Glutamatergic neuron (in vitro differentiated cells): ENCODE data around the gene ASCC2. TPM values are rescaled to one million over a fixed set of nuclear protein-coding genes. Genes with fewer than 3 reads are reported as not detected.

Experiments
- DNase-seq: peaks from one replicate; pipeline ENCODE4 v3.0.0; 2022
- H3K27ac Mint-ChIP-seq: one replicate; pipeline ENCODE4 v1.8.0; 2020; ENCODE audit warnings: mild to moderate bottlenecking, mixed read lengths, inconsistent platforms; ENCODE audit not compliant: unreplicated experiment
- H3K27me3 Mint-ChIP-seq: one replicate; pipeline ENCODE4 v1.8.0; 2020; ENCODE audit warnings: mild to moderate bottlenecking, moderate library complexity, mixed read lengths, inconsistent platforms; ENCODE audit not compliant: unreplicated experiment
- H3K36me3 Mint-ChIP-seq: one replicate; pipeline ENCODE4 v1.8.0; 2020; ENCODE audit warnings: mild to moderate bottlenecking, mixed read lengths, inconsistent platforms; ENCODE audit not compliant: unreplicated experiment
- H3K4me1 Mint-ChIP-seq: one replicate; pipeline ENCODE4 v1.8.0; 2020; ENCODE audit warnings: mild to moderate bottlenecking, low read depth, mixed read lengths, inconsistent platforms; ENCODE audit not compliant: unreplicated experiment
- H3K4me3 Mint-ChIP-seq: one replicate; pipeline ENCODE4 v1.8.0; 2020; ENCODE audit warnings: mild to moderate bottlenecking, mixed read lengths, inconsistent platforms; ENCODE audit not compliant: unreplicated experiment
- H3K9me3 Mint-ChIP-seq: one replicate; pipeline ENCODE4 v1.8.0; 2020; ENCODE audit warnings: mild to moderate bottlenecking, moderate library complexity, mixed read lengths, inconsistent platforms; ENCODE audit not compliant: unreplicated experiment
- CTCF ChIP-seq: fragments of 200-600 bp; sonication (generic); IDR thresholded peaks from one replicate; pipeline ENCODE4 v1.5.0; 2021; ENCODE audit not compliant: partially characterized antibody, unreplicated experiment
- total RNA-seq: library from RNA; stranded (reverse); fragmentation: NEBNext Ultra II Directional; extraction: Animal tissue kit (Norgen Biotek cat#: 25700); gene quantifications from one replicate; pipeline ENCODE4 v1.2.1, GENCODE V29; 2021; ENCODE audit not compliant: unreplicated experiment

The ASCC2 gene
- total RNA-seq, 1 donor from 2014 or later: 67.8 TPM

DNA sequence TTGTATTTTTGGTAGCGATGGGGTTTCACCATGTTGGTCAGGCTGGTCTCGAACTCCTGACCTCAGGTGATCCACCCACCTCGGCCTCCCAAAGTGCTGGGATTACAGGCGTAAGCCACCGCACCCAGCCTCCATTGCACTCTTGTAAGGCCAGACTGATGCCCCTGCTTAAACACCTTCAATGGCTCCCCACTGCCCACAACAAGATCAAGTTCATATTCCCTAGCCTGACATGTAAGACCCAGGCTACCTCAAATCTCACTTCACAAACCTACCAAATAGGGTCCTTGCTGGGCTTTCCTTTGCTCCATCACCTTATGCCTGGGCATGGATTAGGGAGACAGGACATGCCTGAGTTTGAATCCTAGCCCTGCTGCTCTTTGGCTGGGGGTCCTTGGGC is 57.9 kb downstream of the ASCC2 start:
- Mint-ChIP-seq H3K36me3 (no peaks in the 10 kb centered on the region), H3K27ac (no peak overlapping the region), H3K4me1 (peaks cover 24% of the 10 kb centered on the region), H3K4me3 (no peak overlapping the region), H3K27me3 (peaks cover 4% of the 10 kb centered on the region), H3K9me3 (peaks cover 2% of the 10 kb centered on the region)
- TF ChIP-seq CTCF: no peak
- no peak for DNase-seq

- H3K9me3 Mint-ChIP-seq: peaks cover 4% of the 10 kb centered on the region
- peaks cover 2% of the 10 kb centered on the region for H3K27me3 Mint-ChIP-seq
- H3K27ac Mint-ChIP-seq: no peak overlapping the region
- DNase-seq: no peak
- no peak overlapping the region for H3K4me3 Mint-ChIP-seq
- no peaks in the 10 kb centered on the region for H3K36me3 Mint-ChIP-seq
- TF ChIP-seq CTCF: no peak
- H3K4me1 Mint-ChIP-seq: peaks cover 5% of the 10 kb centered on the region
These were observed 64.8 kb downstream of the ASCC2 start for GRCh38 chr22:29773233-29773632.

- Mint-ChIP-seq H3K9me3 (peaks cover 4% of the 10 kb centered on the region), H3K4me1 (peaks cover 8% of the 10 kb centered on the region), H3K27me3 (peaks cover 5% of the 10 kb centered on the region), H3K36me3 (no peaks in the 10 kb centered on the region), H3K4me3 (no peak overlapping the region), H3K27ac (peak overlapping the region; percentile 62)
- DNase-seq: peak; percentile 31
- TF ChIP-seq CTCF: no peak
These were observed 65.9 kb downstream of the ASCC2 start for GRCh38 chr22:29772170-29772641.

- Mint-ChIP-seq H3K36me3 (no peaks in the 10 kb centered on the region), H3K27ac (no peak overlapping the region), H3K9me3 (peaks cover 6% of the 10 kb centered on the region), H3K27me3 (peaks cover 5% of the 10 kb centered on the region), H3K4me1 (peaks cover 14% of the 10 kb centered on the region), H3K4me3 (no peak overlapping the region)
- DNase-seq: no peak
- TF ChIP-seq CTCF: no peak
These were observed 68.3 kb downstream of the ASCC2 start for GRCh38 chr22:29769723-29770321.

GRCh38 chr22:29768052-29768693 is 69.9 kb downstream of the ASCC2 start:
- Mint-ChIP-seq H3K9me3 (peaks cover 6% of the 10 kb centered on the region), H3K4me3 (peak overlapping the region; percentile 99), H3K27ac (peak overlapping the region; percentile 28), H3K27me3 (peaks cover 5% of the 10 kb centered on the region), H3K36me3 (no peaks in the 10 kb centered on the region), H3K4me1 (peaks cover 14% of the 10 kb centered on the region)
- DNase-seq: no peak
- TF ChIP-seq CTCF: no peak
